Stimulated activated CD4-positive, alpha-beta T cell treated with anti-CD3 and anti-CD28 coated beads, Interleukin-12 subunit alpha, Interleukin-12 subunit beta, amount 100 ng/mL, for 4 hours (primary cell): ENCODE data around the gene TOB1.
A peak's percentile ranks its signal among the peaks of the same experiment; 100 is the strongest.

Source experiments
- DNase-seq: peaks from one replicate; pipeline ENCODE4 v3.0.0-alpha.2; 2020

Gene TOB1, protein sequence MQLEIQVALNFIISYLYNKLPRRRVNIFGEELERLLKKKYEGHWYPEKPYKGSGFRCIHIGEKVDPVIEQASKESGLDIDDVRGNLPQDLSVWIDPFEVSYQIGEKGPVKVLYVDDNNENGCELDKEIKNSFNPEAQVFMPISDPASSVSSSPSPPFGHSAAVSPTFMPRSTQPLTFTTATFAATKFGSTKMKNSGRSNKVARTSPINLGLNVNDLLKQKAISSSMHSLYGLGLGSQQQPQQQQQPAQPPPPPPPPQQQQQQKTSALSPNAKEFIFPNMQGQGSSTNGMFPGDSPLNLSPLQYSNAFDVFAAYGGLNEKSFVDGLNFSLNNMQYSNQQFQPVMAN

DNA sequence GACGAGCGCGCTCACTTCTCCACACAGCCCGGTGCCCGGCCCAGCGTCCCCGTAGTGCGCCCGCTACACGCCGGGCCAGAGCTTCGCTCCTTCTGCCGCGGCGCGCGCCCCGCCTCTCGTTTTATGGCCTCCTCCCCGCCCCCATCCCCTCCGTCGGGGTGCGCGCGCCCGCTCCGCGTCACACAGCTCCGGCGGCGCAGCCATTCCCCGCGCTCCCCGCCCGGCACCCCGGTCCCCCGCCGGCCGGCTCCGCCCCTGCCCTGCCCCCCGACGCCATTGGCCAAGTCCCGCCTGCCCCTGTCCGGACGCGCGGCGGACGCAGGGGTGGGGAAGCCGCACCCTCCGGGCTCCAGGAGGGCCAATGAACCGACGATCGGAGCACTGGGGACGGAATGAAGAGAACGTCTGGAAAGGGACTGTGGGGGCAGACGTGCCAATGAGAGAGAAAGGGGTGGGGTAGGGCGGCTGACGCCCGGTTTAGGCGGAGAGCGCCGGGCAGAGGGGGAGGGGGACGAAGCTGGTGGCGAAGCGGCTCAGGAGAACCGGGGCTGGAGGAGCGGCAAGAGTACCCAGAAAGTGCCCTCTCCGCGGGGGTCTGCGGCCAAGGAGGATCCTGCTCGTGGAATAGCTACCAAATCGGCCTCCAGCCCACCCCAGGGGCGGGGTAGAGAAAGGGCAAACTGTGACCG, at the start of gene TOB1:
TSS of gene TOB1 (minus strand) at position 94 of the 689 bp plus-strand sequence. CDS start 2,337 bp downstream, outside the sequence.
- peak; percentile 98 for DNase-seq

DNA sequence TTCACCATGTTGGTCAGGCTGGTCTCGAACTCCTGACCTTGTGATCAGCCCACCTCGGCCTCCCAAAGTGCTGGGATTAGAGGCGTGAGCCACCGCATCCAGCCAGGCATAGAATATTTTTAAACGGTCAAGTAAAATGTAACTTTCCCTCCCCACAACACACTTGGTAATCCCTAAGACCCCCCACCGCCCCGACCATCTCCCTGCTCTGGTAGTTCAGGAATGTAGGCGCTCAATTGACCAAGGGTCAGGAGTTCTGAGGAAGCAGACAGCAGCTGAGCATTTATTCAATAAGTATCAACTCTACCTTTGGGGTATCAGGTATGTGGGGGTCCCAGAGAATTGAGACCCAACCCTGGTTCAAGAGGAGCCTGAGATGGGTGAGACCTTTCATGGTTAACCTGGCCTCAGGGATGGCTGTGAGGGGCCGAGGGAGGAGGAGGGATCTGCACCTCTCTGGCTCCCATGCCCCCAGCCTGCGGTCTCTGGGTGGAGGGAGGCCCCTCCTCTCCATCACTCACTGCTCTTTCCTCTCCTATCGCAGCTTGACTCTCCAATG, 48.4 kb upstream of the TOB1 start:
- no peak for DNase-seq

DNA sequence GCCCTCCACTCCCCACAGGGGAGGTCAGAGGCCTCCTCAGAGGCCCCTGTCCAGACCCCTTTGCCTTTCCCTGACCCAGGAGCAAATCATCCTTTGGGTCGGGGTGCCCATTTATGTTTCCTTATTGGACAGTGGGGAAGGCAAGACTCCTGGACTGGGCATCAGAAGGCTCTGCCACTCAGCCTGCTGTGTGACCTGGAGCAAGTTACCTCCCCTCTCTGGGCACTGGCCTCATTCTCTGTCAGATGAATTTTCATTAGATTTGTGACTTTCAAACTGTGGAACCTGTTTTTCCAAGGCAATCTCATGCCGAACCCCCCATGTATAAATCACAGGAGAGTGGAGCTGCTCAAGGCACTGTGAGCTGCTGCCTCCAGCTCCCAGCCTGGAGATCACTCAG, 47.0 kb upstream of the TOB1 start:
- no peak for DNase-seq

DNA sequence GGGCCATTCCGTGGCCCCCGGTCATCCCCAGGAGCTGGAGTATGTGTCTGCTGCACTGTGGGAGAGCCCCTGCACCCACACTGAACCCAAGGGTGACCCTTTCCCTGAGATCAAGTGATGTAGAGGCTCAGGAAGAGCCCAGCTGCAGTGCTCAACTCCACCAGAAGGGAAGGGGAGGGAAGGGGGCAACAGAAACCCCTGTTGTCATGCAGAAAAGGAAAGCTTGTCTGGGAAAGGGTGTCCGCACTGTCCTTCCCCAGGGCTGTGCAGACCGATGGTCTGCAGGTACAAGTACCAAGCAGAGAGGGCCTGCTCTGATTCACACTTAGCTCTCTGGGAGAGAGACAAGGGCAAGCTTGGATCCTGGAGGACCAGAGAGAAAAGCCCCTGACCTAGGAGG, 45.7 kb upstream of the TOB1 start:
- DNase-seq, result no peak

DNA sequence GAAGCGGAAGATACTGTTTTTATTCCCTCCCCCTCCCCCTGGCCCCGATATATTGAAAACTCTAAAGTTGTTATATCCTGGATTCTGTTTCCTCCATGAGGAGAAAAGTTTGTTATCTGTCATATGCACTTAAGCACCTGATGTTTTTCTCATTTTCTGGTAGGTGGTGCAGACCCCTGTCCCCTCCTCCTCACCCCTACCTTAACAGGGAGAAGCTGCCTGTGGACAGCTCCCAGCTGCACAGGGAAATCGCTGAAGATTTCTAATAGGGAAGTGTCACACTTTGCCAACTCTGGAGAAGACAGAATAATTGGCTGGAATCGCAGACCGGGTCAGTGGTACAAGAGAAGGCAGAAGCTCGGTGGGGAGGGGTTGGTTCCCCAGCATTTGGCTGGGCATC, 45.3 kb upstream of the TOB1 start:
- no peak for DNase-seq

DNA sequence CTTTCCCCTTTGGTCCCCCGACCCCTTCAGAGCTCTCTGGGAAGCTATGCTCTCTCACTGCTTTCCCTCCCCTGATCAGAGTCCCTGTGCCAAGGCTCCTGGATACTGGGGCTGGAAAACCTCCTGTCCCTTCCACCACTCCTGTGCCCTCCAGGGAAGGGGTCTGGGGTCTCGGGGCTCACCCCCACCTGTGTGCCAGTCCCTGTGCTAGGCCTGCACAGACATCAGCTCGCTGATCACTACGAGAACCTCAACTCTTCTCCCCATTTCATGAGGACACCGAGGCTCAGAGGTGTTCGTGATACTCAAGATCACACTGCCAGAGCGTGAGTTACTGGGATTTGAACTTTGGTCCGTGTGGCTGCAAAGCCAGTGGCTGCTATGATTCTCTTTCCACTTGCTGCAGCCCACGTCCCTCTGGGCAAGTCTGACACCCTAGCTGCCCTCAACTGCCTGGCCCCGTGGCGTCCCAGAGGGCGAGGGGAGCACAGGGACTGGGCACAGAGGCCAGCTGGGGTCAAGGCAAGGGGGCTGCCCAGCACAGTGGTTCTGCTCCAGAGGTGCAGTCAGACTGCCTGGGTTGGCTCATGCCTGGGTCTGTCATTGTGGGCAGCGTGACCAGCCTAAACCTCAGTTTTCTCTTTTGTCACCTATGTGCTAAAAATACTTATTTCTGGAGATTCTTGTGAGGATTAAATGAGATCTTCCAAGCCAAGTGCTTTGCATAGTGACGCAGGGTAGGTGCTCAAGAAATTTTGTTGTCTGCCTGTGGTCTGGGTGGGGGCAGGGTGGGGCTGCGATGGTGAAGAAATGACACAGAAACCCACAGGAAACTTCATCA, 43.8 kb upstream of the TOB1 start:
- DNase-seq, result peak; percentile 36

DNA sequence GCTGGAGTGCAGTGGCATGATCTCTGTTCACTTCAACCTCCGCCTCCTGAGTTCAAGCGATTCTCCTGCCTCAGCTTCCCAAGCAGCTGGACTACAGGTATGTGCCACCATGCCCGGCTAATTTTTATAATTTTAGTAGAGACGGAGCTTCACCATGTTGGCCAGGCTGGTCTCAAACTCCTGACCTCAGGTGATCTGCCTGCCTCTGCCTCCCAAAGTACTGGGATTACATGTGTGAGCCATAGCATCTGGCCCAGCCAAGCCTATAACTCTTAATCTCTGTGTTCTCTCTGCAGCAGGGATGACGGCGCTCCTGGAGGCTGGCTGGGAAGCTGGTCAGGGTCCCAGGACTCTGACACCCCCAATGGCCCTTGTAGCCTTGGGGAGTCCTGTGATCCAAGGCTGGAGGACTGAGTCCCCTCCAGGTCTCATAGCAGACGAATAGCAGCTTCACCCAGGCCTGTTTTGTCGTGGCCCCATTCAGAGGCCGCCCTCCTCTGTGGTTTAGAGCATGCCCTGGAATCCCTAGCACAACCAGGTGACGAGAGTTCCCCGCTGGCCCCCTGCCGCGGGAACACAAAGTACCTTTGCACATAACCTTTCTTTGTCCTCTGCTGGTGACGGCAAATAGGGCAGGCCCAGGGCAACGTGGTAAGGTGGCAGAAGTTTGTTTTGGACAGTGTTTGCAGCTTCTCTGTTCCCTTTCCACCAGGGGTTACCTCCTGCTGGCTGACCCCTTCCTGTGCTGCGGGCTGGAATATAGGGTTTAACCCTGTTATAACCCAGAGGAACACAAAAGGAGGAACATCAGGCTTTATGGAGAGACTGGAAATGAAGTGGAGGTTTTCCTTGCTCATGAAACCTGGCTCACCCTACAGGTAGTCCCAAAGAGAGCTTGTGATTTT, 43.0 kb upstream of the TOB1 start:
- DNase-seq, result no peak

DNA sequence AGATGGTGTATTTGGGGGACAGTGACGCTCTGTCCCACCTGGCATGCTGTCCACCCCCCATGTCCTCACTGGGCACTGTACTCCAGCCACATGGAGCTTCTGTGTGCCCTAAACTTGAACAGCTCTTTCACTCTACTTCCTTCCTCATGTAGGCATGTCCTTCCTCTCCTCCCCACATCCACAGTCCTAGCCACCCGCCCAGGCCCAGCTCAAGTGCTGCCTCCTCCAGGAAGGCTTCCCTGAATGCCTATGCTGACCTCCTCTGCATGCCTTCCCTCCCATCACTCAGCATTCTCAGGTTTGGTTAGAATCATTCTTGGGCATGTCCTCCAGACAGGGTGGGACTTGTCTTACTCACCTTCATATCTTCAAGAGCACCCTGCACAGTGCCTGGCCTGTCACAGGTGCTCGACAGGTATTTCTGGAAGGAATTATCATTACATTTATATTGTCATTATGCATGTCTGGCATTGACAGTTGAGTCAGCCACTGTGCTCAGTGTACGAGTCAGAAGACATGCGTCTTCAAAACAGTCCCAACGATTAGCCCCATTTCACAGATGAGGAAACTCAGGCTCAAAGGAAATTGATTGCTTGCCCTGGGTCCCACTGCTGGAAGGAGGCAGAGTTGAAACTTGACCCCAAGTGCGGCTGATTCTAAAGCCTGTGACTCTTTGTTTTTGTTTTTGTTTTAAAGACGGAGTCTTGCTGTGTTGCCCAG, 42.1 kb upstream of the TOB1 start:
- DNase-seq, result no peak

DNA sequence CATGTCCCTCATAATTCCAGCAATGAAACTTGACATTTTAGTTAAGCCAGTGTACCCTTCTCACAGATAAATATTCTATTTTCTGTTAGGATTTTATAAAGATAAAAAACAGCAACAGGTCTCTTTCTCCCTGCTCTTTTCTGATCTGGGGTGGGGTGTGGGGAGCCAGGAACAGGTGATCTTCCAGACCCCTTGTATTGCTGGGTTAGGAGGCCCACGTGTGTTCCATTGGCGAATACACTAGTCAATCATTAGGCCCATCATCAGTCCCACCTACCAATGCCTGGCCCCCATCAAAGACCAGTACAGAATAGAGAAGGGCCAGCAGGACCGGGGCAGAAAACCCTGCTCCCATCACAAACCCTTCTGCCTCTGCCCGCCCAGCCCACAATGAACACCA, 40.3 kb upstream of the TOB1 start:
- DNase-seq, result no peak

DNA sequence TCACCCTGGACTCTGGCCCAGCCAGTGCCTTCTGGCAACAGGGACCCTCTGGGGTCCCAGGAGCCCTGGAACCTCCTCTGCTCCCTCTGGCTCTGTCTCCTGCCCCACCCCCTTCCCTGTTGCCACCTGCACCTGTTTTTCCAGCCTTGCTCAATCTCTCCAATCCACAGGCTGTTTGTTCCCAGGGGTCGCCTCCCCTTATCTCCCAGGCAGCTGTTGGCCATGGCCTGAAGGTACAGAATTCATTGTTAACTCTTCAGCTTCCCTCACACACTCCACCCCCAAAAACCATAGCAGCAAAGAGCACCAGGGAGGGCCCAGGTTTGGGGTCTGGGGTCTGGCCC, 39.3 kb upstream of the TOB1 start:
- no peak for DNase-seq

DNA sequence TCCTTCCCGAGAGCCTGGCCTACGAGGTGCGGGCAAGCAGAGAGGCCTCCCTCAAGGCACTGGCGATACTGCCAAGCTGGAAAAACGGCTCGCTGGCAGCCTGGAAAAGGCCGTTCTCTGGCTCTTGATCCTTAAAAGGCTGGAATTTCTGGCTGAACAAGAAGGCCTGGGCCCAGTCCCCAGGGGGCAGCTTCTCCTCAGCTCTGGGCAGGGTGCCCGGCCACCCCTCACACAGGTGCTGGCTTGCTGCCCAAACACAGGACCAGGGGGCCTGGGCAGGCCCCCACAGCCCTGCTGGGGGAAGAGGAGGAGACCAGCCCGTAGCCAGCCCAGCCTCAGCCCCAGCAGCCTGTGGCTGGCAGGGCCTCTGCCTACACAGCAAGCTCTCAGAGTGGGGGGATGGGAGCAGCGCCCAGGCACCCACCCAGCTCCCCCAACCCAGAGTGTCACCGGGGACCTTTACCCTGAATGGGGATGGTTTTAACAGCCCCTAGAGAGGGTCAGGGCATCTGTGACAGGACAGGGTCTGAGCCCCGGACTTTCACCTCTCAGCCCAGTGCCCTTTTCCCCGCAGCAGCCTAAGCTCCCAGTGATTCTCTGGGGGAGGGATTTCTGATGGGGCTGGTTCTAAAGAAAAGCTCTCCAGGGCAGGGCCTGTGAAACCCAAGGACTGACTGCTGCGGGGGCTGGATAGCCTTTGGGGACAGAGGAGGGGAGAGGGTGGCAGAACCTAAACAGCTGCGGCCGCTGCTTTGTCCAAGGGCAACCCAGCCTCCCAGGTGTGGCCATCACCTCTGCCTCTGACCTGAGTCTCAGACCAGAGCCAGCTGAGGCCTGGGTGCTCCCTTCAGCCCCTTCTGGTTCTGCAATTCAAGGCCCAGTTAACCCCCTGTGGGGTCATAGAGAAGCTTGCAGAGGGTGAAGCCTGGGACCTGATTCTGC, 38.6 kb upstream of the TOB1 start:
- no peak for DNase-seq

DNA sequence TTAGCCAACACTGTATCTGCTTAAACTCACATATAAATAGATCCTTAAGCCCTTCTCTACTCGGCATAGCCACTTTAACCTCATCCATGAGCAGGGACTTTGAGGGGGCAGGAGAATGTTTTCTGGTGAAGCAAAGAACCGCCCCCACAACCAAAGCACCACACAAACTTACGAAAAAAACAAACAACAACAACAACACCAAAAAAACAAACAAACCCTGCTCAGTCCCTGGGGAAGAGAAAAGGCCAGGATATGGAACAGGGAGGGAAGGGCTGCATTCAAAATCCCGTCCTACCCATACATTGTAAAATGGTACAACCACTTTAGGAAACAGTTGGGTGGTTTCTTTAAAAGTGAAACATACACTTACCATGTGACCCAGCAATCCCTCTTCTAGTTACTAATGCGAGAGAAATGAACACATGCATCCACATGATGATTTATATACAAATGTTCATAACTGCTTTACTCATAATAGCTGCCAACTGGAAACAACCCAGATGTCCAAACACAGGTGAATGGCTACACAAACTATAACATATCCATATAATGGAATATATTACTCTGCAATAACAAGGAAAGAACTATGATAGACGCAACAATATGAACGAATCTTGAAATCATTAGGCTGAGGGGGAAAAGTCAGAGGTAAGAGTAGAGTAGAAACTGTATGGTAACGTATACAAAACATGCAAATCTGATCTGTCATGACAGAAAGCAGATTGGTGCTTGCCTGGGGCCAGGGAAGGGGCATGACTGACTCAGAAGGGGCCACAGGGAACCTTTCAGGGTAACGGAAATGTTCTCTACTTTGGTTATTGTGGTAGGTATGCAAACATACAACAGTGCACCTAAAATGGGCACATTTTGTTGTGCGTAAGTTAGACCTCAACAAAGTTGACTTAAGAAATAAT, 37.7 kb upstream of the TOB1 start:
- DNase-seq, result no peak

DNA sequence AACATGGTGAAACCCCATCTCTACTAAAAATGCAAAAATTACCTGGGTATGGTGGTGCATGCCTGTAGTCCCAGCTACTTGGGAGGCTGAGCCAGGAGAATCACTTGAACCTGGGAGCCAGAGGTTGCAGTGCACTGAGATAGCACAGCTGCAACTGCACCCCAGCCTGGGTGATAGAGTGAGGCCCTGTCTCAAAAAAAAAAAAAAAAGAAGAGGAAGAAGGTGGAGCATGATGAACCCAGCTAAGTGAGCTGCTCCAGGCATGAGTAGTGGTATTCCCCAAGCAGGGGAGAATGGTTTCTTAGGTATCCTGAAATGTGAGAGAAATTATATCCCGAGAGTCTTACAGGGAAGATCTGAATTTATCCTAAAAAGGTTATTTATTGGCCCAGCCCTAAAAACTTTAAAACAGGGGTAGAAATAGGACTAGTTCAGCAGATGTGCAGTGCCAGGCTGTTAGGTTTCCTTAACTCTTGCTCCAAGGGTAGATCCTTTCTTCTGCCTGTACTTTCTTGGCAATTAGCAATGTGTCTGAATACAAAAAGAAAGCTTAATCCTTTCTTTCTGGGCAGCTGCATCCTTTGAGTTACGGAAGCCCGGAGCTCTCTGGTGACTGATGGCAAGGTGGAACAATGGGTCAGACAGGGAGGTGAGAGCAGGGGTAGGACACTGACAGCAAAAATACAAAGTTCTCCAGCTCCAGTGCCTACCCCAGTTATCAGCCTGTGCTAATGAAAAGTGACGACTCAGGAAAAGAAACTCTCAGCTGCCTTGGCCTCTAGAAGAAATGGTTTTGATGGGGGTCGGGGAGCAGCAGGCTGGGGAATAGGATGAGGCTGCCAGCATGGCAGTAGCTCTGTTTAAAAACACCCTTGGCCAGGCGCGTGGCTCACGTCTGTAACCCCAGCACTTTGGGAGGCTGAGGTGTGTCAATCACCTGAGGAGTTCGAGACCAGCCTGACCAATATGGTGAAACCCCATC, 36.5 kb upstream of the TOB1 start:
- no peak for DNase-seq

DNA sequence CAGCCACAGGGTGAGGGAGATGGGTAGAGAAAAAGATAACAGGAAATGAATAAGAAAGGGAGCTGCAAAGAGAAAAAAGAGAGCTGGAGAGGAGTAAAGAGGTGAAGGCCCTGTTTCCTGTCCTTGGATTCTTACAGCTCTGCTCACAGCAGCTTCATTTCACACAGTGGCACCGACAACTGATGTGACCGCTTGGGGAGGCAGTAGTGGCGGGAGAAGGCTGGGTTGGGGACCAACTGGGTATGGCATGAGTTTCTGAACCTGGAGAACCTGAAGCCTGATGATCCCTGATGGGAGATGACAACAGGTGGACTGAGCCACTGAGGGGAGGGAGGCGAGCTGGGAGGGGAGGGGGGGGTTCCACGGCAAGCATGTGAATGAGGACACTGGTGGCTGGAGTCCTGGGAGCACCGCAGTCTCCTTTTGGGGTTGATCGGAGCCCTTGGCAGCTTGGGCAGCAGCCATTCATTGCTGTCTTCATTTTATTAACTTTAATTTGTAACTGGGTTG, 34.3 kb upstream of the TOB1 start:
- DNase-seq, result no peak

DNA sequence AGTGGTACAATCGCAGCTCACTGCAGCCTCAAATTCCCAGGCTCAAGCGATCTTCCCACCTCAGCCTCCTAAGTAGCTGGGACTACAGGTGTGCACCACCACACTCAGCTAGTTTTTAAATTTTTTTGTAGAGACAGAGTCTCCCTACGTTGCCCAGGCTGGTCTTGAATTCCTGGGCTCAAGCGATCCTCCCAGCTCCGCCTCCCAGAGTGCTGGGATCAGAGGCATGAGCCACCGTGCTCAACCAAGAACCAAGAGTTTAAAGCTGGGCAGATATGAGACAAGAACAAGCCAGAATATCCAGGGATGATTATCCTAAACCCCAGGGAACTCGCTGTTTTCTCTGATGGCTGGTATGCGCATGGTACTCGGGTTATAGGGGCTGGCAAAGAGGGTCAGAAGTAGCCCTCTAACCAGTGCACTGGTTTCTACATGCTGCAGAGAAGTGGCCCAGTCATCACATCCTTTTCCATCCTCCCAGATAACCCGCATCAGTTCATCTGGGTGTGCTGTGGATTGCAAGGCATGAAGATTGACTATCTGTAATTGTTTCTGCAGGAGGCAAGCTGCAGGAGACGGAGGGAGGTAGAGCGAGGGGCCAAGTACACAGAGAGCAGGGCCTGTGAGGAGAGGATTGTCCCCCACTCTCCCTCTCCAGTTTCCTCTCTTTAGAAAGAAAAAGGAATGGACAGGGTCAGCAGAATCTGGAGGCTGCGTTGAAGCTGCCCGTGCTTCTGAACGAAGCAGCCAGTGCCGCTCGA, 33.6 kb upstream of the TOB1 start:
- no peak for DNase-seq

DNA sequence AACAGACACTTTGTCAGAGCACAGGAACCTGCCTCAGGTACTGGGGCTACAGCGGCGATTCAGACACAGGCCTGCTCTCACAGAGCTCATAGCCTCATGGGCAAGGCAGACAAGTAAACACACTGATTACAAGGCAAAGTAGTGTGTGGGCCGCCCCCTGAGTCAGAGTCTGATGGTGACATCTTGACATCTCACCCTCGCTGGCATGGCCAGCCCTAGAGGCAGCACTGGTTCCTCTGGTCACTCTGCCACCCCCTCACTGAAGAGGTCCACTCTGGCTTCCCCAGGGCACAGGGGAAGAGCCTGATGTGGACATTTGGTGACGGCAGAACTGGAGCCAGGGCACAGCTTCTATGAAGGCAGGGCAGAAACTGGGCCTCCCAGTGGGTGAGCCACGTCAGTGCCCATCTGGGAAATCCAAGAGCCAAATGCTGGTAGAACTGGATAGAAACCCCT, 32.9 kb upstream of the TOB1 start:
- no peak for DNase-seq
